ENCODE data around the gene MTHFR. TPM values are rescaled to one million over a fixed set of nuclear protein-coding genes. Genes with fewer than 3 reads are reported as not detected.

The MTHFR gene
- total and polyA plus RNA-seq, 2 of the 4 experiments (the other 2 are of a cell fraction): 7.3 to 7.4 TPM

- TF ChIP-seq CEBPB (IDR thresholded peaks at IDR 0.05; ENCODE audit: low read depth, low read length): no peak
These were observed 26.4 kb upstream of the MTHFR start (continued) for GRCh38 chr1:11831945-11832725.

GRCh38 chr1:11828511-11828910 lies 22.7 kb upstream of the MTHFR start:
- Histone ChIP-seq H3K4me3 (ENCODE audit: insufficient read depth, low read depth, low read length) (no peak overlapping the region), H3K27ac (ENCODE audit: insufficient read depth, low read length) (no peak overlapping the region), H3K18ac (ENCODE audit: low read depth, low read length) (no peak overlapping the region), H3K27me3 (ENCODE audit: control insufficient read depth, insufficient read depth, low read length) (no peaks in the 10 kb centered on the region), H4K91ac (ENCODE audit: insufficient read depth, low read depth, low read length) (no peak overlapping the region), H3K14ac (replicated peaks; ENCODE audit: low read depth, low read length) (no peak overlapping the region), H3K4me2 (ENCODE audit: low read depth, low read length) (no peak overlapping the region), H3K9me1 (ENCODE audit: insufficient read depth, low read length) (peaks cover 5% of the 10 kb centered on the region; the same call in 1 of the 2 replicates), H3K4ac (ENCODE audit: low read depth, low read length) (no peak overlapping the region), H3K36me3 (ENCODE audit: control insufficient read depth, insufficient read depth, low read length) (peaks cover 70% of the 10 kb centered on the region), H2AK9ac (replicated peaks; ENCODE audit: low read depth, low read length, poor library complexity) (no peak overlapping the region), H3K79me1 (ENCODE audit: low read depth in 1 of 2, low read length in 2 of 2) (0 out of 4 replicates have a peak, but pooled peaks cover 0 to 5% of the 10 kb centered on the region in 2 experiments), H3K4me1 (ENCODE audit: control insufficient read depth, insufficient read depth, low read length) (no peaks in the 10 kb centered on the region), H2AFZ (replicated peaks; ENCODE audit: low read length, poor library complexity) (no peak overlapping the region), H2BK5ac (ENCODE audit: low read depth, low read length, poor library complexity, severe bottlenecking) (no peak overlapping the region), H4K20me1 (ENCODE audit: insufficient read depth, low read length) (0 out of 2 replicates have a peak, but pooled peaks cover 2% of the 10 kb centered on the region), H3K9ac (ENCODE audit: low read depth, low read length) (no peak overlapping the region), H3K23ac (ENCODE audit: low read depth, low read length) (no peak overlapping the region), H4K5ac (ENCODE audit: low read depth, low read length) (no peak overlapping the region), H3K56ac (ENCODE audit: extremely low read depth, insufficient read depth, low read length) (no peak overlapping the region), H2BK20ac (ENCODE audit: low read depth, low read length) (no peak overlapping the region), H4K8ac (ENCODE audit: low read depth in 2 of 2, low read length in 2 of 2) (no peak overlapping the region), H2BK120ac (ENCODE audit: low read depth, low read length) (no peak overlapping the region), H2BK15ac (ENCODE audit: low read depth, low read length) (no peak overlapping the region), H2AK5ac (ENCODE audit: low read depth, low read length) (no peak overlapping the region), H3K9me3 (ENCODE audit: control insufficient read depth, insufficient read depth, low read length) (no peaks in the 10 kb centered on the region)
- no TSS peak for BruUV-seq (replicated peaks)
- TF ChIP-seq MAFK (IDR thresholded peaks at IDR 0.05; ENCODE audit: low read depth, low read length): no peak
- no peak for TF ChIP-seq SMC3 (IDR thresholded peaks at IDR 0.05; ENCODE audit: low read depth, low read length)
- TF ChIP-seq CTCF (conservative IDR thresholded peaks at IDR 0.05; ENCODE audit: low read depth, low read length): no peak
- no peak for TF ChIP-seq POLR2A (IDR thresholded peaks at IDR 0.05; ENCODE audit: low read depth, low read length)
- TF ChIP-seq RCOR1 (IDR thresholded peaks at IDR 0.05; ENCODE audit: insufficient replicate concordance, low read length): no peak
- no peak for TF ChIP-seq RFX5 (IDR thresholded peaks at IDR 0.05; ENCODE audit: low read depth, low read length)
- no peak for TF ChIP-seq CHD1 (IDR thresholded peaks at IDR 0.05; ENCODE audit: low read depth, low read length)
- no peak for TF ChIP-seq USF2 (IDR thresholded peaks at IDR 0.05; ENCODE audit: low read depth, low read length)
- TF ChIP-seq ELK1 (IDR thresholded peaks at IDR 0.05; ENCODE audit: borderline replicate concordance, low read depth, low read length): no peak
- no peak for TF ChIP-seq NFE2L2 (IDR thresholded peaks at IDR 0.05; ENCODE audit: low read depth, low read length)
- TF ChIP-seq MXI1 (IDR thresholded peaks at IDR 0.05; ENCODE audit: borderline replicate concordance, low read depth, low read length): no peak
- no peak for TF ChIP-seq RAD21 (IDR thresholded peaks at IDR 0.05; ENCODE audit: low read length)
- no peak for TF ChIP-seq CEBPB (IDR thresholded peaks at IDR 0.05; ENCODE audit: low read depth, low read length)
- in situ Hi-C loops (cut with MboI; ENCODE audit: low sequenced_read_pairs) (no loop called here), intact Hi-C loops (cut with micrococcal nuclease) (no loop called here), dilution Hi-C loops (cut with HindIII; ENCODE audit: low sequenced_read_pairs, unreplicated experiment) (no loop called here)
- POLR2A ChIA-PET (ENCODE audit: unreplicated experiment): no interaction called here
- WGBS, 2 experiments (ENCODE audit: extremely low coverage in 2 of 2, insufficient read length in 1 of 2): 94% methylated on average over 11 of the region's 19 CpGs; no CpG with 5 or more reads in 1 of the 2 experiments
- ATAC-seq (ENCODE audit: low read depth) (no peak), DNase-seq (no peak)
- CTCF ChIA-PET: interaction anchor here (1.0 kb wide), 1 partner anchor 10 kb away, joined by 4 read pairs; no protein-coding TSS in a partner anchor
